Naive thymus-derived CD4-positive, alpha-beta T cell (primary cell): ENCODE measurements around the gene CALML6. TPM values are rescaled to one million over a fixed set of nuclear protein-coding genes. Genes with fewer than 3 reads are reported as not detected.

Experiments
- ATAC-seq: fragments of 150-1000 bp; cut with Tn5 transposase; 2 replicates; pipeline ENCODE4 v1.10.0; 2021; ENCODE audit warnings: mild to moderate bottlenecking, moderate library complexity
- CTCF ChIA-PET: fragments of 350-600 bp; sonication (Branson Sonifier 250); formaldehyde crosslinking; loops from one replicate; lab custom pipeline; 2021; ENCODE audit warnings: antibody characterized with exemption; lab: Charles Lee
- POLR2A ChIA-PET: fragments of 350-600 bp; sonication (Branson Sonifier 250); formaldehyde crosslinking; loops from one replicate; lab custom pipeline; 2021; ENCODE audit warnings: antibody characterized with exemption, inconsistent platforms; lab: Charles Lee
- DNase-seq, 9 donors: peaks; one replicate each; pipeline versions ENCODE4 v3.0.0 to v3.0.0-alpha.2; 2020 to 2022; ENCODE audit warnings: mixed read lengths in 1 of 9
- H3K27ac ChIP-seq: one replicate; pipeline ENCODE4 v1.7.0; 2013; ENCODE audit warnings: mild to moderate bottlenecking, low read depth, low read length, moderate library complexity
- H3K27me3 ChIP-seq, 2 donors: one replicate each; pipeline ENCODE4 v1.7.0; 2013; ENCODE audit warnings: low read length in 2 of 2, mild to moderate bottlenecking in 2 of 2, moderate library complexity in 2 of 2; ENCODE audit not compliant: control insufficient read depth in 2 of 2, insufficient read depth in 2 of 2
- H3K36me3 ChIP-seq, 3 experiments: 1 replicate in 2 of 3; 2 replicates in 1 of 3; pipeline ENCODE4 v1.7.0; 2013; ENCODE audit warnings: low read length in 3 of 3, mild to moderate bottlenecking in 3 of 3, moderate library complexity in 1 of 3; ENCODE audit not compliant: insufficient read depth in 3 of 3, control insufficient read depth in 2 of 3
- H3K4me1 ChIP-seq, 2 donors: one replicate each; pipeline ENCODE4 v1.7.0; 2013; ENCODE audit warnings: low read length in 2 of 2, mild to moderate bottlenecking in 2 of 2, moderate library complexity in 1 of 2; ENCODE audit not compliant: control insufficient read depth in 2 of 2, insufficient read depth in 2 of 2
- H3K4me3 ChIP-seq: 2 replicates; pipeline ENCODE4 v1.7.0; 2013; ENCODE audit warnings: mild to moderate bottlenecking, low read length
- H3K9me3 ChIP-seq, 3 experiments: 1 replicate in 2 of 3; 2 replicates in 1 of 3; pipeline ENCODE4 v1.7.0; 2013; ENCODE audit warnings: low read length in 3 of 3; ENCODE audit not compliant: control insufficient read depth in 2 of 3
- H3K27ac Mint-ChIP-seq, 9 donors: one replicate each; pipeline ENCODE4 v1.8.0; 2020 to 2022; ENCODE audit warnings: mixed read lengths in 9 of 9, mild to moderate bottlenecking in 8 of 9, moderate library complexity in 5 of 9, inconsistent platforms in 2 of 9
- H3K27me3 Mint-ChIP-seq, 5 donors: one replicate each; pipeline ENCODE4 v1.8.0; 2021 to 2022; ENCODE audit warnings: mixed read lengths in 5 of 5, mild to moderate bottlenecking in 1 of 5
- H3K36me3 Mint-ChIP-seq, 5 donors: one replicate each; pipeline ENCODE4 v1.8.0; 2020 to 2022; ENCODE audit warnings: mixed read lengths in 5 of 5, mild to moderate bottlenecking in 3 of 5, inconsistent platforms in 1 of 5
- H3K4me1 Mint-ChIP-seq, 7 donors: one replicate each; pipeline ENCODE4 v1.8.0; 2020 to 2022; ENCODE audit warnings: mixed read lengths in 7 of 7, mild to moderate bottlenecking in 3 of 7, inconsistent platforms in 1 of 7
- H3K4me3 Mint-ChIP-seq, 10 donors: one replicate each; pipeline ENCODE4 v1.8.0; 2020 to 2022; ENCODE audit warnings: mild to moderate bottlenecking in 10 of 10, mixed read lengths in 10 of 10, moderate library complexity in 6 of 10, inconsistent platforms in 2 of 10
- H3K9me3 Mint-ChIP-seq, 11 donors: one replicate each; pipeline ENCODE4 v1.8.0; 2020 to 2022; ENCODE audit warnings: mixed read lengths in 11 of 11, mild to moderate bottlenecking in 4 of 11, inconsistent platforms in 1 of 11, moderate library complexity in 1 of 11
- intact Hi-C, 2 donors: fragments of 100-400 bp; cut with micrococcal nuclease; formaldehyde crosslinking; loops; one replicate each; pipeline ENCODE4 v1.15.1; 2023
- polyA plus RNA-seq, 2 donors: library from polyadenylated mRNA; unstranded; fragments of 300-500 nt; fragmentation: Illumina TruSeq; gene quantifications; one replicate each; pipeline ENCODE4 v1.2.3, GENCODE V29; 2021
- total RNA-seq, 6 experiments: library from RNA in 5 of 6; stranded (reverse) in 5 of 6; gene quantifications; 1 replicate in 5 of 6; 2 replicates in 1 of 6; pipeline ENCODE4 v1.2.3 and lab custom pipeline; 2021 to 2026

CALML6 gene
- total and polyA plus RNA-seq, 7 experiments from 2014 or later: 0.94 to 2.5 (median 1.4) TPM; not detected in 3

DNA sequence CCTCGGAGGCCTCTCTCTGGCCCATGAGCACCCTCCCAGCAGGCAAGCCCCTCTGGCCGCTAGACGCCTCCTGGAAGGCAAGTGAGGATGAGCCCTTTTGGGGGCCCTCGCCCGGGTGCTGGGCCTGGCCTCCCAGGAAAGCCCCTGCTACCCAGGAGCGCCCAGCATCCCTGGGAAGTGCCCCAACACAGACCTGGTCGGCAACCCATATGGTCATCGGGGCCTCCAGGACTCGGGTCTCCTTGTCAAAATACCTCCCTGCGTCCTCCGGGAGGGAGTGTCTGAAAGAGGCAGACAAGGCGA is 25.0 kb downstream of the CALML6 start:
- ATAC-seq (no peak), DNase-seq (no peak)
- Histone ChIP-seq H3K9me3 (no peaks in the 10 kb centered on the region), H3K4me1 (peaks cover 3 to 6% of the 10 kb centered on the region in 2 donors), H3K27ac (no peak overlapping the region), H3K36me3 (no peaks in the 10 kb centered on the region), H3K27me3 (no peaks in the 10 kb centered on the region), H3K4me3 (no peak overlapping the region)
- intact Hi-C loops: loop anchor here in 1 of 2 donors (5.0 kb wide), 1 partner anchor 107 kb away; no protein-coding TSS in a partner anchor
- no peak overlapping the region for H3K4me3 Mint-ChIP-seq
- peaks cover 0 to 9% (median 0%) of the 10 kb centered on the region in 11 donors for H3K9me3 Mint-ChIP-seq
- POLR2A ChIA-PET: no interaction called here
- CTCF ChIA-PET: no interaction called here
- H3K4me1 Mint-ChIP-seq: peaks cover 0 to 7% (median 3%) of the 10 kb centered on the region in 7 donors
- H3K36me3 Mint-ChIP-seq: no peaks in the 10 kb centered on the region
- no peaks in the 10 kb centered on the region for H3K27me3 Mint-ChIP-seq
- no peak overlapping the region for H3K27ac Mint-ChIP-seq

DNA sequence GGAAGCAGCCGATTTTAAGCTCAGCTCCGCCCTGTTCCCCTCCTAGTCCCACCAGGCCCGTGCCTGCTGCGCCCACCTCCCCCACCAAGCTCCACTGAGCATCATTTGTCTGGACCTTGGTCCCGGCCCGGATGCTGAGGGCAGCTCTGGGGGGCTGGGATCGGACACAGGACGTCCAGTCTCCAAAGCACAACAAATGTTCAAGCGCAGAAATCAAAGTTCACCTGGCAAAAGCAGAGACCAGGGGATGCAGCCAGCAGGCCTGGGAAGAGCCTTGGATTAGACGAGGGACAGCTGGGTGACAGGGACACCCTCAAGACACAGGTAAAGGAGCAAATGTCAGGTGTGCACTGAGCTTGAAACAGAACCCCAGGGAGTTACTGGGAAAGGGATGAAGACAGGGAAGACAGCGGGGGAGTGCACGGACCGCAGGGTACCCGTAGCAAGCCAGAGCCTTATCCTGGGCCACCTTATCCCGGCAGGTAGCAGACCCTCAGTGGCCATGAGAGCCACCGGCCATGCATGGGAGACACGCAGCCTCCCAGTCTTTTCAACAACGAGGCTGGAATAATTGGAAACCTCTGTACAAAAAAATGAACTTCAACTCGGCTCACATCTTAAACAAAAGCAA is 26.3 kb downstream of the CALML6 start:
- H3K9me3 Mint-ChIP-seq: peaks cover 0 to 1% (median 0%) of the 10 kb centered on the region in 11 donors
- ChIA-PET POLR2A (no interaction called here), CTCF (interaction anchor here (3.7 kb wide), 1 partner anchor 104 kb away, joined by 18 read pairs; no protein-coding TSS in a partner anchor)
- H3K4me1 Mint-ChIP-seq: peaks cover 0 to 7% (median 3%) of the 10 kb centered on the region in 7 donors
- ATAC-seq: no peak
- H3K36me3 Mint-ChIP-seq: no peaks in the 10 kb centered on the region
- H3K27ac Mint-ChIP-seq: no peak overlapping the region
- H3K4me3 ChIP-seq: no peak overlapping the region
- no peaks in the 10 kb centered on the region for H3K36me3 ChIP-seq
- intact Hi-C loops: loop anchor here in 1 of 2 donors (5.0 kb wide), 1 partner anchor 106 kb away; no protein-coding TSS in a partner anchor
- H3K27ac ChIP-seq: no peak overlapping the region
- no peaks in the 10 kb centered on the region for H3K27me3 Mint-ChIP-seq
- no peaks in the 10 kb centered on the region for H3K9me3 ChIP-seq
- peaks cover 3 to 6% of the 10 kb centered on the region in 2 donors for H3K4me1 ChIP-seq
- H3K4me3 Mint-ChIP-seq: no peak overlapping the region
- DNase-seq: no peak
- H3K27me3 ChIP-seq: no peaks in the 10 kb centered on the region

DNA sequence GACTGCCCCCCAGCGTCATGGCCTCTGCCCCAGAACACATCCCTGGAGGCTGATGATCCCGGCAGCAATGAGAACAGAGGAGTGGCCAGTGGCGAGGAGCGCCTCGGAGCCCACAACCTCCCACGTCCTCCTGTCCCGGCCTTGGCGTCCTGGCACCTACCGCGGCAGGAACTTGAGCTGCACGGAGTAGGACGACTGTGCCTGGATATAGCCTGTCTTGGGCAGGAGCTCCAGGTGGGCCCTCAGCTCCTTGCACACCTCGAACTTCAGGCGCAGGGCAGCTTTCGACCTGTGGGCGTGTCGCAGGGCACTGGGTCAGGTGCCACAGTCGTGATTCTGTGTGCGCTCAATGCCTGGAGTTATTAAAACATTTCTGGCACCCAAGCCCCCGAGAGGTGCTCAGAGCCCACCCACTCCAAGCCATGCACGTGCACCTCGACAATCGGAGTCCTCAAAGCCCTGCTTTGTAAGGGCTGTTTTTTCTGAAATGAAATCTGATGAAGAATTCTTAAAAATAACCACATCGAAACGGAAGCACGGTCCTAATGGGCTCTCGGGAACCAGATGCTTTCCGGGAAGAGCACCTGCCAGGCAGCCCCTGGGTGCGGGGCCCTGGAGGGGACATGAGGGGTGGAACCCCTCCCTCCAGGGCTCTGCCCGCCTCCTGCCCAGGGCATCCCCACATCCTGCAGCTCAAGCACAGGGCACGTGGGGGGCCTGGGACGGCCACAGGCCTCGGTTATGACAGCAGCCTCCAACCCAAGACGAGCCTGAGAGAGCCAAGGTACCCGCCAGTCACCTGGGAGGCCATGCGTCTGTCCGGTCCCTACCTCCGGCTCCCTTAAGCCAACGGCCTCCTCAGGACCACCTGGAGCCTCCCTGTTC is 27.1 kb downstream of the CALML6 start:
- no peaks in the 10 kb centered on the region for H3K9me3 ChIP-seq
- H3K4me1 Mint-ChIP-seq: peaks cover 0 to 7% (median 3%) of the 10 kb centered on the region in 7 donors
- H3K27ac Mint-ChIP-seq: no peak overlapping the region
- no peak for ATAC-seq
- H3K4me3 ChIP-seq: no peak overlapping the region
- CTCF ChIA-PET: interaction anchor here (3.7 kb wide), 1 partner anchor 103 kb away, joined by 18 read pairs; no protein-coding TSS in a partner anchor
- no peaks in the 10 kb centered on the region for H3K36me3 ChIP-seq
- peaks cover 0 to 1% (median 0%) of the 10 kb centered on the region in 11 donors for H3K9me3 Mint-ChIP-seq
- H3K4me1 ChIP-seq: peaks cover 3 to 6% of the 10 kb centered on the region in 2 donors
- POLR2A ChIA-PET: no interaction called here
- H3K4me3 Mint-ChIP-seq: no peak overlapping the region
- no peaks in the 10 kb centered on the region for H3K27me3 ChIP-seq
- no peak for DNase-seq
- H3K27ac ChIP-seq: no peak overlapping the region
- intact Hi-C loops: loop anchor here in 1 of 2 donors (5.0 kb wide), 1 partner anchor 105 kb away; no protein-coding TSS in a partner anchor
- no peaks in the 10 kb centered on the region for H3K27me3 Mint-ChIP-seq
- no peaks in the 10 kb centered on the region for H3K36me3 Mint-ChIP-seq

DNA sequence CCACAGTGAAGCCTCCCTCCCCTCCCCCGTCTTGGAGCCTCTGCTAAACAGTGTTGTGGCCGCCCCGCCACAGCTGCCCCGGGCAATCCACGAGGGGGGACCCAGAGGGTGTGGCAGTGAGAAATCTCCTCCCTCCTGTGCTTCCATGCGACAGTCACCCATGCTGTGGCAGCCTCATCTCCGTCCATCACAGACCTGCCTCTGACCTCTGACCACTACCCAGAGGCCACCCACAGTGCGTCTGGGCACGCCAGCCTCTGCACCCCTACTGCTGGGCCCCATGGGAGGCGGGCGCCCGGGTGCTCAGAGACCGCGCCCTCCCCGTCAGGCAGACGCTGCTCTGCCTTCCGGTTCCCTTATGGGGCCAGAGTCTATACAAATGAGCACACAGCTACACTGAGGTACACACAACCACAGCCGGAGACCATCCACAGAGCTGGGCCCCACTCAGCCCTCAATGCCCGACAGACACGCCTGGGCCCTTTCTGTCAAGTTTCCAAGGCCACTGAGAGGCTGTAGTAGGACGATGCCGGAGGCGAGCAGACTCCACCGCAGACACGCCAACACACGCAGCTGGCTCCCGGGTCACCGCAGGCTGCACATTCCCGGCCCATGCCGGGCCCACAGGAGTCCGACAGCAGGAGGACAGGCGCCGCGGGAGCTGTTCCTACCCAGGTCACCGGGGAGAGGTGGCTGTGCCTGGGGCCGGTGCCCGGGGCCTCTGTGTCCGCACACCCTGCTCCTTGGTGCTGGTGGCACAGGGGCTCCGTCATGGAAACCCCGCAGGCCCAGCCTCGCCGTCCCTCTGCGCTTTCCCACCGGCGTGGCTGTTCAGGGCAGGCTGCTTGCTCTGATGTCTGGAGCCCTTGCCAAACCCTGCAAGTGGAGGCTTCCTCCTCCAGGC is 27.9 kb downstream of the CALML6 start:
- H3K36me3 Mint-ChIP-seq: no peaks in the 10 kb centered on the region
- no peak for ATAC-seq
- intact Hi-C loops: loop anchor here in 1 of 2 donors (5.0 kb wide), 1 partner anchor 104 kb away; no protein-coding TSS in a partner anchor
- H3K27me3 Mint-ChIP-seq: no peaks in the 10 kb centered on the region
- peaks cover 0 to 7% (median 3%) of the 10 kb centered on the region in 7 donors for H3K4me1 Mint-ChIP-seq
- no peak overlapping the region for H3K4me3 ChIP-seq
- H3K9me3 Mint-ChIP-seq: peaks cover 0 to 1% (median 0%) of the 10 kb centered on the region in 11 donors
- no peak overlapping the region for H3K27ac ChIP-seq
- peaks cover 3 to 6% of the 10 kb centered on the region in 2 donors for H3K4me1 ChIP-seq
- no peaks in the 10 kb centered on the region for H3K9me3 ChIP-seq
- ChIA-PET POLR2A (no interaction called here), CTCF (interaction anchor here (0.7 to 3.7 kb wide), 2 partner anchors 102 to 502 kb away, joined by 3 to 18 read pairs; no protein-coding TSS in a partner anchor)
- H3K27me3 ChIP-seq: no peaks in the 10 kb centered on the region
- no peak overlapping the region for H3K4me3 Mint-ChIP-seq
- H3K36me3 ChIP-seq: no peaks in the 10 kb centered on the region
- no peak overlapping the region for H3K27ac Mint-ChIP-seq
- no peak for DNase-seq

DNA sequence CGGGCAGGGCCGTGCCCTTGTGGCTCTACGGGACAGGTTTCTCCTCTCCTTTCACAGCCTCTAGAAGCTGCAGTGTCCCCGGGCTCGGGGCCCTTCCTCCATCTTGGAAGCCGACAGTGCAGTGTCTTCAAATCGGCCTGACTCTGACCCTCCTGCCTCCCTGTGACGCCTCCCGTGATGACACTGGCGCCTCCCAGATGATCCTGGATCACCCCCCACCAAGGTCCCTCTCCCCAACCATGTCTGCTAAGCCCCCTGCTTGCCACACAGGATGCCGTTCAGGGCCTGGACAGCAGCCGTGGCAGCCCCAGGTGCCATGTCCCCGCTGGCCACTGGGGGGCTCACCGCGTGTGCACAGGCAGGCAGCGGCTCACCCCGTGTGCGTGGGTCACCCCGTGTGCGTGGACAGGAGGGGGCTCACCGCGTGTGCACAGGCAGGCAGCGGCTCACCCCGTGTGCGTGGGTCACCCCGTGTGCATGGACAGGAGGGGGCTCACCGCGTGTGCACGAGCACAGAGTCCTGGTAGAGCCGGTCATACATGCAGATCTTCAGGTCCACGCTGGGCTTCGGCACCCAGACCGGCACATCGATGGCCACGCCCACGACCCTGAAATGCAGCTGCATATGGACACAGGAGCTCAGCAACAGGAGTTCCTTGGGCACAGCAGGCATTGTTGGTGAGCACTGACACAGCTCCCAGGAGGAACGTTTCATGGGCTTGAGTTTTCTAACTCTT is 28.9 kb downstream of the CALML6 start:
- Mint-ChIP-seq H3K4me3 (peak overlapping the region in 4 of 10 donors; percentile 6 to 65 (median 38)), H3K36me3 (no peaks in the 10 kb centered on the region), H3K27ac (no peak overlapping the region), H3K27me3 (no peaks in the 10 kb centered on the region), H3K9me3 (peaks cover 0 to 1% (median 0%) of the 10 kb centered on the region in 11 donors), H3K4me1 (peaks cover 0 to 7% (median 3%) of the 10 kb centered on the region in 7 donors)
- Histone ChIP-seq H3K36me3 (no peaks in the 10 kb centered on the region), H3K4me3 (no peak overlapping the region), H3K4me1 (peaks cover 3 to 6% of the 10 kb centered on the region in 2 donors), H3K9me3 (no peaks in the 10 kb centered on the region), H3K27ac (no peak overlapping the region), H3K27me3 (no peaks in the 10 kb centered on the region)
- ChIA-PET POLR2A (no interaction called here), CTCF (interaction anchor here (3.7 kb wide), 1 partner anchor 101 kb away, joined by 18 read pairs; no protein-coding TSS in a partner anchor)
- DNase-seq (peak in 8 of 9 donors; percentile 42 to 65 (median 49)), ATAC-seq (peak; percentile 91)
- intact Hi-C loops: loop anchor here (2.0 to 5.0 kb wide), 2 partner anchors 103 to 897 kb away; no protein-coding TSS in a partner anchor
